OCI-LY1 (cell line): ENCODE measurements around the gene VOPP1.

ENCODE experiments used
- EZH2 ChIP-seq: fragments of 200-600 bp; sonication (generic), shearing (Covaris generic); IDR thresholded peaks from 2 replicates; pipeline ENCODE4 v1.8.0; 2017; ENCODE audit warnings: borderline replicate concordance, mixed run types, mild to moderate bottlenecking, antibody characterized with exemption, low read length, moderate library complexity, mixed read lengths
- TF ChIP-seq, protein P1 (sequence below): fragments of 200-600 bp; sonication (generic), shearing (Covaris generic); IDR thresholded peaks from 2 replicates; pipeline ENCODE4 v1.5.1; 2017; ENCODE audit warnings: mild to moderate bottlenecking, antibody characterized with exemption, low read length, moderate library complexity, mixed read lengths

DNA sequence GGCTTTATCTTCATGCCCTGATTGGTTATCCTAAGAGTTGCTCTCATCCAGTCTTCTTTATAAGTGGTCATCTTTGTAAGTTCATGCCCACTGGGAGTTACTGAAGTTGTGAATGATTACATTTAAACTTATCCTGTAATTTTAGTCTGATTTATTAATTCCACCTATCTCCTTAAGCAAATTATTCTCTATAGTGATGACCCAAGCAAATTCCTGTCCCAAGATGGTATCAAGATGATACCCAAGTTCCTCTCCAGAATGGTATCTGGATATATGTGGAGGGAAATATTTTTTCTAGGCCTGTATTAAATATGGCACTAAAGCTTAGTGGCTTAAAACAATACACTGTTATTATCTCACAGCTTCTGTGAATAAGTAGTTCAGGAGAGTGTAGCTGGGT is 22.6 kb upstream of the VOPP1 start:
- TF ChIP-seq, protein P1, sequence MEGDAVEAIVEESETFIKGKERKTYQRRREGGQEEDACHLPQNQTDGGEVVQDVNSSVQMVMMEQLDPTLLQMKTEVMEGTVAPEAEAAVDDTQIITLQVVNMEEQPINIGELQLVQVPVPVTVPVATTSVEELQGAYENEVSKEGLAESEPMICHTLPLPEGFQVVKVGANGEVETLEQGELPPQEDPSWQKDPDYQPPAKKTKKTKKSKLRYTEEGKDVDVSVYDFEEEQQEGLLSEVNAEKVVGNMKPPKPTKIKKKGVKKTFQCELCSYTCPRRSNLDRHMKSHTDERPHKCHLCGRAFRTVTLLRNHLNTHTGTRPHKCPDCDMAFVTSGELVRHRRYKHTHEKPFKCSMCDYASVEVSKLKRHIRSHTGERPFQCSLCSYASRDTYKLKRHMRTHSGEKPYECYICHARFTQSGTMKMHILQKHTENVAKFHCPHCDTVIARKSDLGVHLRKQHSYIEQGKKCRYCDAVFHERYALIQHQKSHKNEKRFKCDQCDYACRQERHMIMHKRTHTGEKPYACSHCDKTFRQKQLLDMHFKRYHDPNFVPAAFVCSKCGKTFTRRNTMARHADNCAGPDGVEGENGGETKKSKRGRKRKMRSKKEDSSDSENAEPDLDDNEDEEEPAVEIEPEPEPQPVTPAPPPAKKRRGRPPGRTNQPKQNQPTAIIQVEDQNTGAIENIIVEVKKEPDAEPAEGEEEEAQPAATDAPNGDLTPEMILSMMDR = no peak
- no peak for TF ChIP-seq EZH2
